ENCODE data around the gene SLC10A7. TPM values are rescaled to one million over a fixed set of nuclear protein-coding genes. Genes with fewer than 3 reads are reported as not detected.

SLC10A7 gene
- total and polyA plus RNA-seq, 2 of the 4 experiments (the other 2 are of a cell fraction), result 5.2 to 8.4 TPM

DNA sequence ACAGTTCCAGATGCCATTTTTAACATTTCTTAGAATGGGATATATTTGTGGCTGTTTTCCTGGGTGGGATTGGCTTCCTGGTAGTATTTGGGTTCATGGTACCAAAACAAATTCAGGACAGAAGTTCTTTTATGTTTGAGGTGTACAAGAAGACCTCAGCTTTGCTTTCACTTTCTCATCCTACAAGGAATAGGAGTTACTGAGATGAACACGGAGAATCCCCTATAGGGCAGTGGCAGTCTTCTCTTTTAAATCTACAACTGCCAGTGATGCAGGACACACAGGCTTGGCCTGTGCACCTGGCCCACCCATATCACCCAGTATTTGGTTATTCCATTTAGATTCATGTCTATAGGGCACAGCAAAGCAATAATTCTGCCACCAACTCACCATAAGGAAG lies 35.2 kb downstream of the SLC10A7 start:
- H3K27ac ChIP-seq (ENCODE audit: insufficient read depth, low read length), result no peak overlapping the region
- no peak overlapping the region for H2BK120ac ChIP-seq (ENCODE audit: low read depth, low read length)
- H4K20me1 ChIP-seq (ENCODE audit: insufficient read depth, low read length), result no peaks in the 10 kb centered on the region
- H3K36me3 ChIP-seq (ENCODE audit: control insufficient read depth, insufficient read depth, low read length), result 0 out of 2 replicates have a peak, but pooled peaks cover 2% of the 10 kb centered on the region
- no peak for DNase-seq
- no peak overlapping the region for H4K5ac ChIP-seq (ENCODE audit: low read depth, low read length)
- H3K79me1 ChIP-seq (ENCODE audit: low read depth in 1 of 2, low read length in 2 of 2), result peaks cover 5 to 8% of the 10 kb centered on the region in 2 experiments; a peak in 3 of 4 replicates
- H3K9ac ChIP-seq (ENCODE audit: low read depth, low read length), result no peak overlapping the region
- TF ChIP-seq SMC3 (IDR thresholded peaks at IDR 0.05; ENCODE audit: low read depth, low read length), result no peak
- no peak for TF ChIP-seq MXI1 (IDR thresholded peaks at IDR 0.05; ENCODE audit: borderline replicate concordance, low read depth, low read length)
- no peak for TF ChIP-seq POLR2A (IDR thresholded peaks at IDR 0.05; ENCODE audit: low read depth, low read length)
- no peak for TF ChIP-seq MAZ (IDR thresholded peaks at IDR 0.05; ENCODE audit: borderline replicate concordance, low read depth, low read length)
- TF ChIP-seq RFX5 (IDR thresholded peaks at IDR 0.05; ENCODE audit: low read depth, low read length), result no peak
- TF ChIP-seq BHLHE40 (IDR thresholded peaks at IDR 0.05; ENCODE audit: low read depth, low read length), result no peak
- no peak for TF ChIP-seq RAD21 (IDR thresholded peaks at IDR 0.05; ENCODE audit: low read length)
- TF ChIP-seq USF2 (IDR thresholded peaks at IDR 0.05; ENCODE audit: low read depth, low read length), result no peak
- TF ChIP-seq, protein P1, sequence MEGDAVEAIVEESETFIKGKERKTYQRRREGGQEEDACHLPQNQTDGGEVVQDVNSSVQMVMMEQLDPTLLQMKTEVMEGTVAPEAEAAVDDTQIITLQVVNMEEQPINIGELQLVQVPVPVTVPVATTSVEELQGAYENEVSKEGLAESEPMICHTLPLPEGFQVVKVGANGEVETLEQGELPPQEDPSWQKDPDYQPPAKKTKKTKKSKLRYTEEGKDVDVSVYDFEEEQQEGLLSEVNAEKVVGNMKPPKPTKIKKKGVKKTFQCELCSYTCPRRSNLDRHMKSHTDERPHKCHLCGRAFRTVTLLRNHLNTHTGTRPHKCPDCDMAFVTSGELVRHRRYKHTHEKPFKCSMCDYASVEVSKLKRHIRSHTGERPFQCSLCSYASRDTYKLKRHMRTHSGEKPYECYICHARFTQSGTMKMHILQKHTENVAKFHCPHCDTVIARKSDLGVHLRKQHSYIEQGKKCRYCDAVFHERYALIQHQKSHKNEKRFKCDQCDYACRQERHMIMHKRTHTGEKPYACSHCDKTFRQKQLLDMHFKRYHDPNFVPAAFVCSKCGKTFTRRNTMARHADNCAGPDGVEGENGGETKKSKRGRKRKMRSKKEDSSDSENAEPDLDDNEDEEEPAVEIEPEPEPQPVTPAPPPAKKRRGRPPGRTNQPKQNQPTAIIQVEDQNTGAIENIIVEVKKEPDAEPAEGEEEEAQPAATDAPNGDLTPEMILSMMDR (conservative IDR thresholded peaks at IDR 0.05; ENCODE audit: low read depth, low read length), result no peak
- no peak for TF ChIP-seq FOS (IDR thresholded peaks at IDR 0.05; ENCODE audit: low read depth, low read length)
- no peak for TF ChIP-seq CEBPB (IDR thresholded peaks at IDR 0.05; ENCODE audit: low read depth, low read length)
- TF ChIP-seq CHD1 (IDR thresholded peaks at IDR 0.05; ENCODE audit: low read depth, low read length), result no peak
- TF ChIP-seq RCOR1 (IDR thresholded peaks at IDR 0.05; ENCODE audit: insufficient replicate concordance, low read length), result no peak
- TF ChIP-seq MAFK (IDR thresholded peaks at IDR 0.05; ENCODE audit: low read depth, low read length), result no peak
- no peak for TF ChIP-seq ELK1 (IDR thresholded peaks at IDR 0.05; ENCODE audit: borderline replicate concordance, low read depth, low read length)
- no peak for TF ChIP-seq NFE2L2 (IDR thresholded peaks at IDR 0.05; ENCODE audit: low read depth, low read length)
- no peak overlapping the region for H3K23ac ChIP-seq (ENCODE audit: low read depth, low read length)
- H3K4me3 ChIP-seq (ENCODE audit: insufficient read depth, low read depth, low read length), result no peak overlapping the region
- no peak overlapping the region for H3K18ac ChIP-seq (ENCODE audit: low read depth, low read length)
- intact Hi-C loops (cut with micrococcal nuclease), result no loop called here
- H2BK15ac ChIP-seq (ENCODE audit: low read depth, low read length), result no peak overlapping the region
- H2AK5ac ChIP-seq (ENCODE audit: low read depth, low read length), result no peak overlapping the region
- H3K9me1 ChIP-seq (ENCODE audit: insufficient read depth, low read length), result no peaks in the 10 kb centered on the region
- BruUV-seq (replicated peaks), result no TSS peak
- no peak overlapping the region for H2BK5ac ChIP-seq (ENCODE audit: low read depth, low read length, poor library complexity, severe bottlenecking)
- H3K14ac ChIP-seq (replicated peaks; ENCODE audit: low read depth, low read length), result no peak overlapping the region
- H3K4me1 ChIP-seq (ENCODE audit: control insufficient read depth, insufficient read depth, low read length), result no peaks in the 10 kb centered on the region
- H2AK9ac ChIP-seq (replicated peaks; ENCODE audit: low read depth, low read length, poor library complexity), result no peak overlapping the region
- no peak overlapping the region for H4K91ac ChIP-seq (ENCODE audit: insufficient read depth, low read depth, low read length)
- ChIA-PET CTCF (no interaction called here), POLR2A (ENCODE audit: unreplicated experiment) (no interaction called here)
- no peak overlapping the region for H3K4ac ChIP-seq (ENCODE audit: low read depth, low read length)
- 100% methylated on average over 1 of the region's 1 CpG; no CpG with 5 or more reads in 1 of the 2 experiments for WGBS, 2 experiments (ENCODE audit: extremely low coverage in 2 of 2, insufficient read length in 1 of 2)
- no peak overlapping the region for H2BK20ac ChIP-seq (ENCODE audit: low read depth, low read length)
- H3K56ac ChIP-seq (ENCODE audit: extremely low read depth, insufficient read depth, low read length), result no peak overlapping the region
- no peak overlapping the region for H4K8ac ChIP-seq (ENCODE audit: low read depth in 2 of 2, low read length in 2 of 2)
- no peak for ATAC-seq (ENCODE audit: low read depth)
- H2AFZ ChIP-seq (replicated peaks; ENCODE audit: low read length, poor library complexity), result no peak overlapping the region
- in situ Hi-C loops (cut with MboI; ENCODE audit: low sequenced_read_pairs), result no loop called here
- no peaks in the 10 kb centered on the region for H3K27me3 ChIP-seq (ENCODE audit: control insufficient read depth, insufficient read depth, low read length)
- dilution Hi-C loops (cut with HindIII; ENCODE audit: low sequenced_read_pairs, unreplicated experiment), result no loop called here
- H3K4me2 ChIP-seq (ENCODE audit: low read depth, low read length), result no peak overlapping the region
- H3K9me3 ChIP-seq (ENCODE audit: control insufficient read depth, insufficient read depth, low read length), result peaks cover 5% of the 10 kb centered on the region
